GM23338 (cell line): Measurements from ENCODE around the gene METTL22. TPM values are rescaled to one million over a fixed set of nuclear protein-coding genes. Genes with fewer than 3 reads are reported as not detected.

Source experiments
- CREB1 ChIP-seq: fragments of 250-450 bp; sonication (Bioruptor Pico); IDR thresholded peaks from 2 replicates; pipeline ENCODE4 v1.5.0; 2020; ENCODE audit warnings: low read depth, mild to moderate bottlenecking, moderate library complexity
- EZH2 ChIP-seq: fragments of 200-600 bp; sonication (generic); IDR thresholded peaks from one replicate; pipeline ENCODE4 v1.8.0; 2017; ENCODE audit warnings: antibody characterized with exemption, mild to moderate bottlenecking, low read depth; ENCODE audit not compliant: unreplicated experiment
- EZH2phosphoT487 ChIP-seq: fragments of 200-600 bp; sonication (generic); IDR thresholded peaks from one replicate; pipeline ENCODE4 v1.8.1; 2018; ENCODE audit warnings: antibody characterized with exemption; ENCODE audit not compliant: unreplicated experiment
- POLR2AphosphoS5 ChIP-seq: IDR thresholded peaks from 2 replicates; pipeline ENCODE4 v1.6.1; 2016; ENCODE audit warnings: antibody characterized with exemption, low read depth
- ZNF114 ChIP-seq: fragments of 250-450 bp; sonication (Bioruptor Pico); IDR thresholded peaks from 2 replicates; pipeline ENCODE4 v1.5.0; 2020; ENCODE audit warnings: mild to moderate bottlenecking, moderate library complexity
- ZNF331 ChIP-seq: fragments of 250-450 bp; sonication (Bioruptor Pico); IDR thresholded peaks from 2 replicates; pipeline ENCODE4 v1.5.0; 2020; ENCODE audit warnings: low read depth, mild to moderate bottlenecking, moderate library complexity
- polyA plus RNA-seq: library from polyadenylated mRNA; unstranded; fragments of >200 nt; fragmentation: Nextera tagmentation; extraction: Ambion mirVana; gene quantifications from 2 replicates; pipeline ENCODE4 v1.2.1, GENCODE V29; 2016
- total RNA-seq: library from RNA; depleted of rRNA; stranded (reverse); fragments of >200 nt; shearing (Covaris generic); gene quantifications from 2 replicates; pipeline ENCODE4 v1.2.3, GENCODE V29; 2014
- TF ChIP-seq, protein P1 (sequence below): fragments of 250-450 bp; sonication (Bioruptor Pico); IDR thresholded peaks from 2 replicates; pipeline ENCODE4 v1.5.0; 2020; ENCODE audit warnings: mild to moderate bottlenecking, moderate library complexity
- TF ChIP-seq, protein P2 (sequence below), 2 experiments: fragments of 200-600 bp in 1 of 2; sonication (generic) in 1 of 2; conservative IDR thresholded peaks; 2 replicates each; pipeline versions ENCODE4 v1.5.1 to v1.6.1; 2016 to 2017; ENCODE audit warnings: antibody characterized with exemption in 2 of 2, low read depth in 2 of 2, mild to moderate bottlenecking in 2 of 2, moderate library complexity in 1 of 2

Gene METTL22
- total and polyA plus RNA-seq, 2 experiments from 2014 or later, result 51.4 to 51.8 TPM

GRCh38 chr16:8619671-8620370 is 1.7 kb upstream of the METTL22 start (continued):
- TF ChIP-seq, protein P1, sequence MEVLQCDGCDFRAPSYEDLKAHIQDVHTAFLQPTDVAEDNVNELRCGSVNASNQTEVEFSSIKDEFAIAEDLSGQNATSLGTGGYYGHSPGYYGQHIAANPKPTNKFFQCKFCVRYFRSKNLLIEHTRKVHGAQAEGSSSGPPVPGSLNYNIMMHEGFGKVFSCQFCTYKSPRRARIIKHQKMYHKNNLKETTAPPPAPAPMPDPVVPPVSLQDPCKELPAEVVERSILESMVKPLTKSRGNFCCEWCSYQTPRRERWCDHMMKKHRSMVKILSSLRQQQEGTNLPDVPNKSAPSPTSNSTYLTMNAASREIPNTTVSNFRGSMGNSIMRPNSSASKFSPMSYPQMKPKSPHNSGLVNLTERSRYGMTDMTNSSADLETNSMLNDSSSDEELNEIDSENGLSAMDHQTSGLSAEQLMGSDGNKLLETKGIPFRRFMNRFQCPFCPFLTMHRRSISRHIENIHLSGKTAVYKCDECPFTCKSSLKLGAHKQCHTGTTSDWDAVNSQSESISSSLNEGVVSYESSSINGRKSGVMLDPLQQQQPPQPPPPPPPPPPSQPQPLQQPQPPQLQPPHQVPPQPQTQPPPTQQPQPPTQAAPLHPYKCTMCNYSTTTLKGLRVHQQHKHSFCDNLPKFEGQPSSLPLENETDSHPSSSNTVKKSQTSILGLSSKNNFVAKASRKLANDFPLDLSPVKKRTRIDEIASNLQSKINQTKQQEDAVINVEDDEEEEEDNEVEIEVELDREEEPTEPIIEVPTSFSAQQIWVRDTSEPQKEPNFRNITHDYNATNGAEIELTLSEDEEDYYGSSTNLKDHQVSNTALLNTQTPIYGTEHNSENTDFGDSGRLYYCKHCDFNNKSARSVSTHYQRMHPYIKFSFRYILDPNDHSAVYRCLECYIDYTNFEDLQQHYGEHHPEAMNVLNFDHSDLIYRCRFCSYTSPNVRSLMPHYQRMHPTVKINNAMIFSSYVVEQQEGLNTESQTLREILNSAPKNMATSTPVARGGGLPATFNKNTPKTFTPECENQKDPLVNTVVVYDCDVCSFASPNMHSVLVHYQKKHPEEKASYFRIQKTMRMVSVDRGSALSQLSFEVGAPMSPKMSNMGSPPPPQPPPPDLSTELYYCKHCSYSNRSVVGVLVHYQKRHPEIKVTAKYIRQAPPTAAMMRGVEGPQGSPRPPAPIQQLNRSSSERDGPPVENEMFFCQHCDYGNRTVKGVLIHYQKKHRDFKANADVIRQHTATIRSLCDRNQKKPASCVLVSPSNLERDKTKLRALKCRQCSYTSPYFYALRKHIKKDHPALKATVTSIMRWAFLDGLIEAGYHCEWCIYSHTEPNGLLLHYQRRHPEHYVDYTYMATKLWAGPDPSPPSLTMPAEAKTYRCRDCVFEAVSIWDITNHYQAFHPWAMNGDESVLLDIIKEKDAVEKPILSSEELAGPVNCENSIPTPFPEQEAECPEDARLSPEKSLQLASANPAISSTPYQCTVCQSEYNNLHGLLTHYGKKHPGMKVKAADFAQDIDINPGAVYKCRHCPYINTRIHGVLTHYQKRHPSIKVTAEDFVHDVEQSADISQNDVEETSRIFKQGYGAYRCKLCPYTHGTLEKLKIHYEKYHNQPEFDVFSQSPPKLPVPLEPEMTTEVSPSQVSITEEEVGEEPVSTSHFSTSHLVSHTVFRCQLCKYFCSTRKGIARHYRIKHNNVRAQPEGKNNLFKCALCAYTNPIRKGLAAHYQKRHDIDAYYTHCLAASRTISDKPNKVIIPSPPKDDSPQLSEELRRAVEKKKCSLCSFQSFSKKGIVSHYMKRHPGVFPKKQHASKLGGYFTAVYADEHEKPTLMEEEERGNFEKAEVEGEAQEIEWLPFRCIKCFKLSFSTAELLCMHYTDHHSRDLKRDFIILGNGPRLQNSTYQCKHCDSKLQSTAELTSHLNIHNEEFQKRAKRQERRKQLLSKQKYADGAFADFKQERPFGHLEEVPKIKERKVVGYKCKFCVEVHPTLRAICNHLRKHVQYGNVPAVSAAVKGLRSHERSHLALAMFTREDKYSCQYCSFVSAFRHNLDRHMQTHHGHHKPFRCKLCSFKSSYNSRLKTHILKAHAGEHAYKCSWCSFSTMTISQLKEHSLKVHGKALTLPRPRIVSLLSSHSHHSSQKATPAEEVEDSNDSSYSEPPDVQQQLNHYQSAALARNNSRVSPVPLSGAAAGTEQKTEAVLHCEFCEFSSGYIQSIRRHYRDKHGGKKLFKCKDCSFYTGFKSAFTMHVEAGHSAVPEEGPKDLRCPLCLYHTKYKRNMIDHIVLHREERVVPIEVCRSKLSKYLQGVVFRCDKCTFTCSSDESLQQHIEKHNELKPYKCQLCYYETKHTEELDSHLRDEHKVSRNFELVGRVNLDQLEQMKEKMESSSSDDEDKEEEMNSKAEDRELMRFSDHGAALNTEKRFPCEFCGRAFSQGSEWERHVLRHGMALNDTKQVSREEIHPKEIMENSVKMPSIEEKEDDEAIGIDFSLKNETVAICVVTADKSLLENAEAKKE, result no peak
- TF ChIP-seq, protein P2, sequence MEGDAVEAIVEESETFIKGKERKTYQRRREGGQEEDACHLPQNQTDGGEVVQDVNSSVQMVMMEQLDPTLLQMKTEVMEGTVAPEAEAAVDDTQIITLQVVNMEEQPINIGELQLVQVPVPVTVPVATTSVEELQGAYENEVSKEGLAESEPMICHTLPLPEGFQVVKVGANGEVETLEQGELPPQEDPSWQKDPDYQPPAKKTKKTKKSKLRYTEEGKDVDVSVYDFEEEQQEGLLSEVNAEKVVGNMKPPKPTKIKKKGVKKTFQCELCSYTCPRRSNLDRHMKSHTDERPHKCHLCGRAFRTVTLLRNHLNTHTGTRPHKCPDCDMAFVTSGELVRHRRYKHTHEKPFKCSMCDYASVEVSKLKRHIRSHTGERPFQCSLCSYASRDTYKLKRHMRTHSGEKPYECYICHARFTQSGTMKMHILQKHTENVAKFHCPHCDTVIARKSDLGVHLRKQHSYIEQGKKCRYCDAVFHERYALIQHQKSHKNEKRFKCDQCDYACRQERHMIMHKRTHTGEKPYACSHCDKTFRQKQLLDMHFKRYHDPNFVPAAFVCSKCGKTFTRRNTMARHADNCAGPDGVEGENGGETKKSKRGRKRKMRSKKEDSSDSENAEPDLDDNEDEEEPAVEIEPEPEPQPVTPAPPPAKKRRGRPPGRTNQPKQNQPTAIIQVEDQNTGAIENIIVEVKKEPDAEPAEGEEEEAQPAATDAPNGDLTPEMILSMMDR (conservative IDR thresholded peaks at IDR 0.05; ENCODE audit: low read depth in 2 of 2), result no peak
- TF ChIP-seq EZH2 (no peak), ZNF114 (CRISPR knock-in tag) (no peak), ZNF331 (CRISPR knock-in tag) (no peak), EZH2phosphoT487 (no peak), POLR2AphosphoS5 (no peak), CREB1 (CRISPR knock-in tag) (no peak)
